Common myeloid progenitor, CD34-positive (primary cell): ENCODE data around the gene COL20A1.

ENCODE experiments used
- CTCF ChIA-PET: fragments of 350-600 bp; sonication (Branson Sonifier 250); formaldehyde crosslinking; loops from one replicate; lab custom pipeline; 2021; ENCODE audit warnings: antibody characterized with exemption; lab: Charles Lee
- POLR2A ChIA-PET: fragments of 350-600 bp; sonication (Branson Sonifier 250); formaldehyde crosslinking; loops from one replicate; lab custom pipeline; 2021; ENCODE audit warnings: antibody characterized with exemption; lab: Charles Lee
- DNase-seq, 3 donors: peaks; one replicate each; pipeline versions ENCODE4 v3.0.0 to v3.0.0-alpha.2; 2013
- H3K27ac ChIP-seq, 2 experiments: 1 replicate in 1 of 2; 2 replicates in 1 of 2; pipeline ENCODE4 v1.7.0; 2013; ENCODE audit warnings: inconsistent platforms in 2 of 2, low read length in 2 of 2, mild to moderate bottlenecking in 2 of 2, low read depth in 1 of 2, moderate library complexity in 1 of 2; ENCODE audit not compliant: severe bottlenecking in 2 of 2, insufficient read depth in 1 of 2, poor library complexity in 1 of 2
- H3K27me3 ChIP-seq, 5 experiments: replicated peaks in 2 of 5; 1 replicate in 3 of 5; 2 replicates in 2 of 5; pipeline versions ENCODE4 v1.6.1 to v1.7.0; 2013; ENCODE audit warnings: low read length in 4 of 5, mild to moderate bottlenecking in 2 of 5, moderate library complexity in 2 of 5, inconsistent platforms in 1 of 5; ENCODE audit not compliant: insufficient read depth in 5 of 5, control insufficient read depth in 4 of 5
- H3K36me3 ChIP-seq, 4 experiments: 1 replicate in 2 of 4; 2 replicates in 2 of 4; pipeline versions ENCODE4 v1.6.1 to v1.7.0; 2013; ENCODE audit warnings: low read length in 3 of 4, control low read depth in 1 of 4, mild to moderate bottlenecking in 1 of 4; ENCODE audit not compliant: control insufficient read depth in 4 of 4, insufficient read depth in 4 of 4
- H3K4me1 ChIP-seq, 4 experiments: 1 replicate in 3 of 4; 2 replicates in 1 of 4; pipeline versions ENCODE4 v1.6.1 to v1.7.1; 2013; ENCODE audit warnings: low read length in 3 of 4, mild to moderate bottlenecking in 3 of 4, control low read depth in 1 of 4, inconsistent platforms in 1 of 4, moderate library complexity in 1 of 4; ENCODE audit not compliant: control insufficient read depth in 4 of 4, insufficient read depth in 4 of 4; ENCODE audit errors: control extremely low read depth in 1 of 4
- H3K4me3 ChIP-seq, 7 experiments: 1 replicate in 4 of 7; 2 replicates in 3 of 7; pipeline versions ENCODE4 v1.5.1 to v1.7.0; 2013; ENCODE audit warnings: mild to moderate bottlenecking in 7 of 7, low read length in 6 of 7, moderate library complexity in 6 of 7, inconsistent platforms in 2 of 7, low read depth in 2 of 7, control low read depth in 1 of 7; ENCODE audit not compliant: insufficient read depth in 4 of 7, control insufficient read depth in 1 of 7; ENCODE audit errors: extremely low read depth in 1 of 7
- H3K9me3 ChIP-seq, 5 experiments: 1 replicate in 4 of 5; 2 replicates in 1 of 5; pipeline versions ENCODE4 v1.6.1 to v1.7.1; 2013; ENCODE audit warnings: low read length in 4 of 5, mild to moderate bottlenecking in 2 of 5, inconsistent platforms in 1 of 5, low read depth in 1 of 5, moderate library complexity in 1 of 5; ENCODE audit not compliant: control insufficient read depth in 4 of 5, insufficient read depth in 2 of 5; ENCODE audit errors: control extremely low read depth in 1 of 5
- WGBS: methylation state at CpG from one replicate; pipeline ENCODE4 v1.1.5; 2013; ENCODE audit not compliant: insufficient coverage; 5-methylcytosine and 5-hydroxymethylcytosine counted together

The COL20A1 gene

DNA sequence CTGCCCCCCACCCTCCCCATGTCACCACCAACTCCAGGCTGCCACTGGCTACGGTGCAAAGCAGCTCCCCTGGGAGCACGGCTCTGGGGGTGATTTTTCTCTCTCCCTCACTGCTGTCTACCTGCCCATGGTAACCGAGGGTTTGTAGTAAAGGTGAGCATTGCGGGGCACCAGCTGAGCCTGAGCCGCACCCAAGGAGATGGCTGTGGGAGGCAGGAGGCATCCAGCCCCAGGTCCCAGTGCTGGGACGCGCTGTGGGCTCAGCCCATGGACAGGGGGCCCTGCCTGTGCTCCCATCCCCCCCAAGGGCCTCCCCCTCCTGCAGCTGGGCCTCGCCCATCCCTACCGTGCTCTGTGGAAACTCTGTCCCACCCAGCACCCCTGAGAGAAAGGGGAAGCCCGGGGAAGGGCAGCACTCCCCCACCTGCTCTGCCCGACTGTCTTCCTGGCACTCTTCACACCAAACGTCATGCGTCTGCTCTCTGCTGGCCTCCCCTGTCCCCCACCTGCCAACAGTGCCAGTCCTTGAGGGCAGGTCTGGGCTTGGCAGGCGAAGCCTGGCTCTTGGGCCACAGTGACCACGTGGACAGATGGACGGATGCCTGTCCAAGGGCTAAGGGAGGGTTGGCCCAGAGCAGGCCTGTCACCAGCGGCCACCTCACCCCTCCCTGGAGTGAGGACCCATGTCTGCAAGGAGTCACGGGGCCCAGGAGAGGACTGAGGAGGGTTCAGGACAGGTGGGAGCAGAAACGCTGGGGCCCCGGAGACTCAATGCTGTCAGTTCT, 72.0 kb downstream of the COL20A1 start:
- CTCF ChIA-PET, result no interaction called here
- Histone ChIP-seq H3K27ac (no peak overlapping the region), H3K4me1 (peaks cover 0 to 8% (median 2%) of the 10 kb centered on the region in 4 experiments), H3K27me3 (peaks cover 0 to 55% (median 14%) of the 10 kb centered on the region in 5 experiments), H3K36me3 (no peaks in the 10 kb centered on the region), H3K4me3 (no peak overlapping the region), H3K9me3 (no peaks in the 10 kb centered on the region)
- 80% methylated on average over 17 of the region's 20 CpGs for WGBS
- no peak for DNase-seq
- POLR2A ChIA-PET, result no interaction called here

DNA sequence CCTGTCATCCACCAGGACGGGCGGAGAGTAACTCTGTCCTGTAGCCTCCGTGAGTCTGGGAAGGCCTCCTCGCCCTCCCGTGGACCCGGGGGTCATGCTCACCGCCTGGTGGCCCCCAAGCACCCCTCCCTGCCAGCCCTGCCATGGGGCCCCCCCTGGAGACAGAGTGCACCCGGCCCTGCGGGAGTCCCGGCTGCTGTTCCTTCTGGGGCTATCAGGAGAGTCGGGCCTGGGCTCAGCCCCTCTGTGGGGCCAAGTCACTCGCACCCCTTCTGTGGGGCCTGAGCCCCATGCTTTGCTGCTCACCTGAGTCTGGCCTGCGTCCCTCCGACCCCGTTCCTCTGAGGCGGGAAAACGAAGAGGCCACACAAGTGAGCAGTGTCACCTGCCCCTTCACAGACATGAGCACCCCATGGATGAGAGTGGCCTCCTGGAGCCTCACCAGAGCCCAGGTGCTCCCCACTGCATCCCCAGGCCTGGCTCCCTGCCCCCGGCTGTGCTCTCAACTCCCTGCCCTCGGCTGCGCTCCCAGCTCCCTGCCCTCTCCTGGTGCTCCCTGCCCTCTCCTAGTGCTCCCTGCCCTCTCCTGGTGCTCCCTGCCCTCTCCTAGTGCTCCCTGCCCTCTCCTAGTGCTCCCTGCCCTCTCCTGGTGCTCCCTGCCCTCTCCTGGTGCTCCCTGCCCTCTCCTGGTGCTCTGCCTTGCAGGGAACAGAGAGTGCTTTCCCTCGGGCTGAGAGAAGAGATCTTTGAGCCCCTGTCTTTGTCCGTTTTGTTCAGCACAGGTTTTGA, 72.8 kb downstream of the COL20A1 start:
- Histone ChIP-seq H3K4me3 (no peak overlapping the region), H3K36me3 (no peaks in the 10 kb centered on the region), H3K27ac (no peak overlapping the region), H3K27me3 (peaks cover 0 to 54% (median 14%) of the 10 kb centered on the region in 5 experiments), H3K9me3 (no peaks in the 10 kb centered on the region), H3K4me1 (peaks cover 0 to 3% (median under 1%) of the 10 kb centered on the region in 4 experiments)
- 86% methylated on average over 20 of the region's 22 CpGs for WGBS
- ChIA-PET POLR2A (no interaction called here), CTCF (no interaction called here)
- no peak for DNase-seq

- peaks cover 0 to 56% (median 15%) of the 10 kb centered on the region in 5 experiments for H3K27me3 ChIP-seq
- CTCF ChIA-PET, result no interaction called here
- 86% methylated on average over 25 of the region's 30 CpGs for WGBS
Measured at GRCh38 chr20:63366390-63367365, 73.7 kb downstream of the COL20A1 start.

DNA sequence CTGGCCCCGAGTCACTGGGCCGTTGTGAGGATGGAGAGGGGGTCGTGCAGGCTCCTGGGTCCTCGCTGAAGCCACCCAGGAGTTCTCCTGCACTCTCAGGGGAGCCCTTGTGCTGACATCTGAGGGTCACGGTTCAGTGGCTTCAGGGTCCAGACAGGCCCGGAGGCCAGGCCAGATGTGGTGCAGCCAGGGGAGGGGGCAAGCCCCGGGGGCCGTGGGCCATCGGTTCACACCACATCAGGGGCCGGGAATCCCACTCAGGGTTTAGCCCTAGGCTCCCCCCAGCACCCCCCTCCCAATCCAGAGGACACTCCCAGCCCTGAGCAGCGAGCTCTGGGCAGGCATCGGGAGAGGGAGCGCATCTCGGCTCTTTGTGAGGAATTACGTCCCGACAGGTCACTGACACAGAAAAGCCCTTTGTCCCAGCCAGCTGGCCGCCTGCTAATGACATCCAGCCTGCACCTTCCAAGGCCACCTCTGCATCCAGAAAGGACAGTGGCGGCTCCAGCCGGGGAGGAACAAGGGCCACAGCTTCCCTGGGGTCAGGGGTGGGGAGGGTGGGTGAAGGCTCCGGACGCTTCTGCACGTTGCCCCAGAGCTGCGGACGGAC, 74.6 kb downstream of the COL20A1 start:
- ChIA-PET POLR2A (no interaction called here), CTCF (no interaction called here)
- WGBS, result 73% methylated on average over 22 of the region's 24 CpGs
- Histone ChIP-seq H3K4me3 (no peak overlapping the region), H3K9me3 (no peaks in the 10 kb centered on the region), H3K36me3 (no peaks in the 10 kb centered on the region), H3K4me1 (no peaks in the 10 kb centered on the region), H3K27ac (no peak overlapping the region), H3K27me3 (peaks cover 0 to 51% (median 14%) of the 10 kb centered on the region in 5 experiments)
- no peak for DNase-seq

More at GRCh38 chr20:63366390-63367365, 73.7 kb downstream of the COL20A1 start:
- Histone ChIP-seq H3K4me1 (no peaks in the 10 kb centered on the region), H3K4me3 (no peak overlapping the region), H3K36me3 (no peaks in the 10 kb centered on the region), H3K9me3 (no peaks in the 10 kb centered on the region), H3K27ac (no peak overlapping the region)
- POLR2A ChIA-PET, result no interaction called here
- no peak for DNase-seq

DNA sequence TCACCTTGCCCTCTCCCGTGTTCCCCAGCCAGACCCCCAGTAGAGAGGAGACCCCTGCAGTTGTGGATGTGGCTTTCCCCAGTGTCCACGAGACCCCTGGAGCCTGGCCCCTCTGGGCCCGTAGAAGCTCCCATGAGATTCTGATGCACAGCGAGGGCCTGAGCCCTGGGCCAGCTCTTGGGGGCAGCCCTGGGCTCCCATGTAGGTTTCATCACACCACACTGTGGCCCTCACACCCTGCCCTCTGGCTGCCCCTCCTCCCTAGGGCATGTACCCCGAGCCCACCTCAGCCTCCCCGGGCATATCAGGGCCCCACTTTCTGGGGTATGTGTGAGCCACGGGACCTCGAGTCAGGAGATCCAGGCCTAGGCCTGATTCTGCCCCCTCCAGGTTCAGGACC, 75.2 kb downstream of the COL20A1 start:
- Histone ChIP-seq H3K36me3 (no peaks in the 10 kb centered on the region), H3K27ac (no peak overlapping the region), H3K4me3 (no peak overlapping the region), H3K27me3 (peaks cover 0 to 51% (median 9%) of the 10 kb centered on the region in 5 experiments), H3K4me1 (no peaks in the 10 kb centered on the region), H3K9me3 (no peaks in the 10 kb centered on the region)
- ChIA-PET POLR2A (no interaction called here), CTCF (no interaction called here)
- DNase-seq, result no peak
- 85% methylated on average over 8 of the region's 8 CpGs for WGBS

DNA sequence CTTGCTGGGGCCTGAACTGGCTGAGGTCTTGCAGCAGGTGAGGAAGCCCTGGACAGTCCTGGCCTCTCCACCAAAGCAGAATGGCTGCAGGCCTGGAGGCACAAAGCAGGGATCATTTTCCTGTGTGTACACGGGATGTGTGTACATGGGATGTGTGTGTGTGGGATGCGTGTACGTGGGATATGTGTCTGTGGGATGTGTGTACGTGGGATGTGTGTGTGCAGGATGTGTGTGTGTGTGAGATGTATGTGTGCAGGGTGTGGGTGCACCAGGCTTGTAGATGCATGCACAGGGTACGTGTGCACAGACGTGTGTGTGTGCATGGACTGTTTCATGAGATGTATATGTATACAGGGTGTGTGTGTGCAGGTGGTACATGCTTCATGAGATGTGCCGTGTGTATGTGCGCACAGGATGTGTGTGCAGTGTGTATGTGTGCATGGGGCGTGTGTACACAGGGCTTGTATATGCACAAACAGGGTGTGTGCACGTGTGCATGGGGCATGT, 76.1 kb downstream of the COL20A1 start:
- H3K4me3 ChIP-seq, result no peak overlapping the region
- H3K27ac ChIP-seq, result no peak overlapping the region
- H3K36me3 ChIP-seq, result no peaks in the 10 kb centered on the region
- WGBS, result 99% methylated on average over 8 of the region's 10 CpGs
- no peaks in the 10 kb centered on the region for H3K9me3 ChIP-seq
- H3K27me3 ChIP-seq, result peaks cover 0 to 51% (median 7%) of the 10 kb centered on the region in 5 experiments
- POLR2A ChIA-PET, result no interaction called here
- CTCF ChIA-PET, result no interaction called here
- no peaks in the 10 kb centered on the region for H3K4me1 ChIP-seq
- DNase-seq, result no peak
